ENCODE measurements around the gene PNPLA2. TPM values are rescaled to one million over a fixed set of nuclear protein-coding genes. Genes with fewer than 3 reads are reported as not detected.

The PNPLA2 gene
- total RNA-seq, 1 experiment from 2014 or later: 66.5 TPM

GRCh38 chr11:843818-844692, 25.3 kb downstream of the PNPLA2 start (continued):
- TF ChIP-seq ZNF512 (CRISPR knock-in tag; IDR thresholded peaks at IDR 0.05; ENCODE audit: borderline replicate concordance): no peak
- no peak for TF ChIP-seq NR3C1 (CRISPR knock-in tag; conservative IDR thresholded peaks at IDR 0.05; ENCODE audit: low read depth)
- TF ChIP-seq ZNF416 (CRISPR knock-in tag; IDR thresholded peaks at IDR 0.05): no peak
- TF ChIP-seq ATF2 (CRISPR knock-in tag; IDR thresholded peaks at IDR 0.05; ENCODE audit: borderline replicate concordance, low read depth): no peak
- TF ChIP-seq SOX15 (CRISPR knock-in tag; IDR thresholded peaks at IDR 0.05): no peak
- TF ChIP-seq ATF3 (CRISPR knock-in tag; conservative IDR thresholded peaks at IDR 0.05): no peak
- no peak for TF ChIP-seq MXD4 (CRISPR knock-in tag; IDR thresholded peaks at IDR 0.05; ENCODE audit: borderline replicate concordance)
- TF ChIP-seq ZNF121 (CRISPR knock-in tag; IDR thresholded peaks at IDR 0.05): no peak
- TF ChIP-seq JUN (CRISPR knock-in tag; IDR thresholded peaks at IDR 0.05): no peak
- no peak for TF ChIP-seq NFYB (CRISPR knock-in tag; conservative IDR thresholded peaks at IDR 0.05; ENCODE audit: low read depth)
- TF ChIP-seq ERG (CRISPR knock-in tag; IDR thresholded peaks at IDR 0.05): no peak
- TF ChIP-seq ZNF219 (CRISPR knock-in tag; IDR thresholded peaks at IDR 0.05; ENCODE audit: borderline replicate concordance): no peak
- TF ChIP-seq RORB (CRISPR knock-in tag; IDR thresholded peaks at IDR 0.05): no peak
- no peak for TF ChIP-seq ZSCAN18 (CRISPR knock-in tag; IDR thresholded peaks at IDR 0.05)
- TF ChIP-seq ZNF263 (CRISPR knock-in tag; IDR thresholded peaks at IDR 0.05; ENCODE audit: low read depth): no peak
- TF ChIP-seq ATF1 (CRISPR knock-in tag; IDR thresholded peaks at IDR 0.05): no peak
- peak; percentile 11; the same call in 1 of the 2 replicates for TF ChIP-seq RELA (CRISPR knock-in tag; IDR thresholded peaks at IDR 0.05; ENCODE audit: borderline replicate concordance)
- TF ChIP-seq ZNF671 (CRISPR knock-in tag; IDR thresholded peaks at IDR 0.05): no peak
- TF ChIP-seq TEAD1 (CRISPR knock-in tag; IDR thresholded peaks at IDR 0.05): peak; percentile 99; the same call in 1 of the 2 replicates
- TF ChIP-seq GTF2I (CRISPR knock-in tag; conservative IDR thresholded peaks at IDR 0.05): no peak
- TF ChIP-seq E2F4 (CRISPR knock-in tag; IDR thresholded peaks at IDR 0.05; ENCODE audit: borderline replicate concordance, low read depth): no peak; the same call in 1 of the 2 replicates
- no peak for TF ChIP-seq ATF6 (CRISPR knock-in tag; IDR thresholded peaks at IDR 0.05)
- TF ChIP-seq USF1 (CRISPR knock-in tag; IDR thresholded peaks at IDR 0.05): no peak
- TF ChIP-seq ZNF532 (CRISPR knock-in tag; IDR thresholded peaks at IDR 0.05; ENCODE audit: borderline replicate concordance): no peak
